ENCODE measurements around the gene ATL1. TPM values are rescaled to one million over a fixed set of nuclear protein-coding genes. Genes with fewer than 3 reads are reported as not detected.

The ATL1 gene
- total and polyA plus RNA-seq, 2 of the 4 experiments (the other 2 are of a cell fraction), result 6.0 to 12.2 TPM

GRCh38 chr14:50670866-50671256 lies 110.9 kb downstream of the ATL1 start:
- H3K9me3 ChIP-seq (ENCODE audit: control insufficient read depth, insufficient read depth, low read length), result no peaks in the 10 kb centered on the region
- H2AK5ac ChIP-seq (ENCODE audit: low read depth, low read length), result peak overlapping the region; percentile 13; the same call in 1 of the 2 replicates
- H2BK20ac ChIP-seq (ENCODE audit: low read depth, low read length), result peak overlapping the region; percentile 70
- H3K56ac ChIP-seq (ENCODE audit: extremely low read depth, insufficient read depth, low read length), result no peak overlapping the region
- H3K14ac ChIP-seq (replicated peaks; ENCODE audit: low read depth, low read length), result no peak overlapping the region
- peak overlapping the region; percentile 35 for H3K4ac ChIP-seq (ENCODE audit: low read depth, low read length)
- intact Hi-C loops (cut with micrococcal nuclease), result no loop called here
- H2AK9ac ChIP-seq (replicated peaks; ENCODE audit: low read depth, low read length, poor library complexity), result no peak overlapping the region
- peak overlapping the region; percentile 60; the same call in 1 of the 2 replicates for H3K27ac ChIP-seq (ENCODE audit: insufficient read depth, low read length)
- ATAC-seq (ENCODE audit: low read depth) (no peak), DNase-seq (no peak)
- no peak overlapping the region for H2AFZ ChIP-seq (replicated peaks; ENCODE audit: low read length, poor library complexity)
- H3K36me3 ChIP-seq (ENCODE audit: control insufficient read depth, insufficient read depth, low read length), result no peaks in the 10 kb centered on the region
- H3K4me1 ChIP-seq (ENCODE audit: control insufficient read depth, insufficient read depth, low read length), result peaks cover 18% of the 10 kb centered on the region
- WGBS, 2 experiments (ENCODE audit: extremely low coverage in 2 of 2, insufficient read length in 1 of 2), result 100% methylated on average over 2 of the region's 6 CpGs; no CpG with 5 or more reads in 1 of the 2 experiments
- H3K27me3 ChIP-seq (ENCODE audit: control insufficient read depth, insufficient read depth, low read length), result no peaks in the 10 kb centered on the region
- peak overlapping the region; percentile 25 for H4K91ac ChIP-seq (ENCODE audit: insufficient read depth, low read depth, low read length)
- no peak overlapping the region for H3K4me2 ChIP-seq (ENCODE audit: low read depth, low read length)
- peak overlapping the region; percentile 92 for H2BK120ac ChIP-seq (ENCODE audit: low read depth, low read length)
- no peak overlapping the region for H2BK15ac ChIP-seq (ENCODE audit: low read depth, low read length)
- dilution Hi-C loops (cut with HindIII; ENCODE audit: low sequenced_read_pairs, unreplicated experiment), result no loop called here
- peaks cover 3 to 20% of the 10 kb centered on the region in 2 experiments; a peak in 2 of 4 replicates for H3K79me1 ChIP-seq (ENCODE audit: low read depth in 1 of 2, low read length in 2 of 2)
- H4K8ac ChIP-seq (ENCODE audit: low read depth in 2 of 2, low read length in 2 of 2), result 0 out of 4 replicates have a peak overlapping the region, but pooled peaks of 1 of the 2 experiments have one; percentile 22
- peak overlapping the region; percentile 72 for H3K18ac ChIP-seq (ENCODE audit: low read depth, low read length)
- H4K5ac ChIP-seq (ENCODE audit: low read depth, low read length), result peak overlapping the region; percentile 64; the same call in 1 of the 2 replicates
- no TSS peak for BruUV-seq (replicated peaks)
- ChIA-PET POLR2A (ENCODE audit: unreplicated experiment) (no interaction called here), CTCF (no interaction called here)
- no peak overlapping the region for H3K9ac ChIP-seq (ENCODE audit: low read depth, low read length)
- no peak overlapping the region for H3K23ac ChIP-seq (ENCODE audit: low read depth, low read length)
- peaks cover 14% of the 10 kb centered on the region for H3K9me1 ChIP-seq (ENCODE audit: insufficient read depth, low read length)
- in situ Hi-C loops (cut with MboI; ENCODE audit: low sequenced_read_pairs), result no loop called here
- TF ChIP-seq, protein P1, sequence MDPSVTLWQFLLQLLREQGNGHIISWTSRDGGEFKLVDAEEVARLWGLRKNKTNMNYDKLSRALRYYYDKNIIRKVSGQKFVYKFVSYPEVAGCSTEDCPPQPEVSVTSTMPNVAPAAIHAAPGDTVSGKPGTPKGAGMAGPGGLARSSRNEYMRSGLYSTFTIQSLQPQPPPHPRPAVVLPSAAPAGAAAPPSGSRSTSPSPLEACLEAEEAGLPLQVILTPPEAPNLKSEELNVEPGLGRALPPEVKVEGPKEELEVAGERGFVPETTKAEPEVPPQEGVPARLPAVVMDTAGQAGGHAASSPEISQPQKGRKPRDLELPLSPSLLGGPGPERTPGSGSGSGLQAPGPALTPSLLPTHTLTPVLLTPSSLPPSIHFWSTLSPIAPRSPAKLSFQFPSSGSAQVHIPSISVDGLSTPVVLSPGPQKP (IDR thresholded peaks at IDR 0.05; ENCODE audit: borderline replicate concordance, low read depth, low read length), result no peak
- TF ChIP-seq NFE2L2 (IDR thresholded peaks at IDR 0.05; ENCODE audit: low read depth, low read length) (no peak), RFX5 (IDR thresholded peaks at IDR 0.05; ENCODE audit: low read depth, low read length) (no peak), CHD1 (IDR thresholded peaks at IDR 0.05; ENCODE audit: low read depth, low read length) (no peak), MAZ (IDR thresholded peaks at IDR 0.05; ENCODE audit: borderline replicate concordance, low read depth, low read length) (no peak)
- H3K4me3 ChIP-seq (ENCODE audit: insufficient read depth, low read depth, low read length), result no peak overlapping the region
- peaks cover 8% of the 10 kb centered on the region; the same call in 1 of the 2 replicates for H4K20me1 ChIP-seq (ENCODE audit: insufficient read depth, low read length)
- H2BK5ac ChIP-seq (ENCODE audit: low read depth, low read length, poor library complexity, severe bottlenecking), result no peak overlapping the region

Data from IMR-90 (cell line).